GM18526 (cell line): ENCODE results near the gene GLYAT.

ENCODE experiments used
- POLR2A ChIP-seq: IDR thresholded peaks from 3 replicates; pipeline ENCODE4 v1.6.1; 2011; ENCODE audit not compliant: insufficient read length; ENCODE audit errors: extremely low read depth

Gene GLYAT

DNA sequence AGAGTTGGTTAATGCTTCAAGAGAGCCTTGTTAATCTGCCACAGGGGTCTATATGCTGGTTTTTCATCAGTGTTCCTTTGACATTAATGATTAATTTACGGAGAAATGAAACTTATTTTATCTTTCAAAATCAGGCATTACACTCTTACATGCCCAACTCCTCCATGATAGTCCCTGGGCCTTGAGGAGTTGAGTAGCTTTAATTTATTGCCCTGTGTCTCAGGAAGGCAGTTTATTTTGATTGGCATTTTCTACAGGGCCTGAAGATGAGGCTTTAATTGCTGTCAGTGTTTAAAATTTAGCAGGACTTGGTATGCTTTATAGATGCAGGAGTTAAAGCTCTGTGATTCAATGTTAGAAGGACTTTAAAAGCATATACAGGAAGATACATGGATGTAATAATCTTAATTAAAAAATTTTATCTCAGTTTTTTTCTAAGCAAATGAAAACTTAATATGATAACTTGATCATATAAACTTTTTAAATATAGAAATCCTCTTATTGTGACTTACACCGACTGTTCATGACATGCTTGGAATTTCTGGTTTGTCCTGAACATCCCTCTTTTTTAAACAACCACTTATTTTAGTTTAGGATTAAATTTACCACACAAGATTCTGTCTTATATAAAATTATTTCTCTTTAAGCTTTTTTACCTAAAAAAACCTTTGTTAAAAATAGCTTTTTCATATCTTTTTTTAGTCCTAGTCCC is 12.2 kb downstream of the GLYAT start:
- TF ChIP-seq POLR2A = no peak

DNA sequence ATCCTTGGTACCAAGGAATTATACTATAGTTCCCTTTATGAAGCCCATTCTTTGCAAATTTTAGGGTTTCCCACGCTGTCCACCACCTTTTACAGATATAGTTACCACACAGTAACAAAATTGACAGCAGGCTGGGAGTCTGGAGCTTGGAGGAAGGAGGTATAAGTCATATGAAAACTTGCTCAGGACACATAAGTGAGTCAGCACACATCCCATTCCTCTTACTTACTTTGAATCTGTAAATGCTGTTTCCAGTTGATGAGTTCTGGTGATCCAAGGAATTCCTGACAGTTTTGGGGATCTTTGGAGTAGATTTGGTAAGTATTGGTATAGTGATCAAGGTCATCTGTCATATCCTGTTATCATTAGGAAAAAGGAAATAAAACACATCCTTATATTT is 19.2 kb downstream of the GLYAT start:
- TF ChIP-seq POLR2A = no peak

DNA sequence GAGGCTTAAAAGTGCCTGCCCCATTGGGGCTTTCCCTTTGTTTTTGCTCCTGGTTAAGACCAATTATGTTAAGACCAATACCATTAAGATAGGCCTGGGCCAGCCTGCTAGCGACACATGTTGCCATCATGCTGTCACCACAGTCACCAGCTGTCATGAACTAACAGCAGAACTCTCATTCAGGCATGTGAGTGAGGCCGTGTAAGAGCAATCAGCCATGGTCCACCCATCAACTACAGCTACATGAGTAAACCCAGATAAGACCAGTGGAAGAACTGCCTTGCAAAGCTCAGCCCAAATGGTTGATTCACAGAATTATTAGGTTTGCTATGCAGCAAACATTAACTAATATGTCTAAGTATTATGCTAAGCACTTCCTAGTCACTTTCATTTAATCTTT is 19.9 kb downstream of the GLYAT start:
- no peak for TF ChIP-seq POLR2A

DNA sequence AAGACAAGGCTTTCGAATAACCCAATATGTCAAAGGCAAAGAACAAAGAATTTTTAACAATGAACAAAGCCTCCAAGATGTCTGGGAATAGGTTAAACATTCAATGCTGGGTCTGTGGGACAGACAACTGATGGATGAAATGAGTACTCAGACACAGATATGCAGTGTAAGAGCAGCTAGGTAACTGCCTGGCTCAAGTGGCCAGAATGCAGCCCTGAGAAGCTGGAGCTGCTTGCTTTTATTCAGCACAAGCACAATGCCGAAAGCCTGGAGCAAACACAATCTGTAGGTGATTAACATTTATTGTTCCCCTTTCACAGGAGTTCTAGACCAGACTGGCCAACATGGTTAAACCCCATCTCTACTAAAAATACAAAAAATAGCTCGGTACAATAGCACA is 24.0 kb downstream of the GLYAT start:
- no peak for TF ChIP-seq POLR2A

DNA sequence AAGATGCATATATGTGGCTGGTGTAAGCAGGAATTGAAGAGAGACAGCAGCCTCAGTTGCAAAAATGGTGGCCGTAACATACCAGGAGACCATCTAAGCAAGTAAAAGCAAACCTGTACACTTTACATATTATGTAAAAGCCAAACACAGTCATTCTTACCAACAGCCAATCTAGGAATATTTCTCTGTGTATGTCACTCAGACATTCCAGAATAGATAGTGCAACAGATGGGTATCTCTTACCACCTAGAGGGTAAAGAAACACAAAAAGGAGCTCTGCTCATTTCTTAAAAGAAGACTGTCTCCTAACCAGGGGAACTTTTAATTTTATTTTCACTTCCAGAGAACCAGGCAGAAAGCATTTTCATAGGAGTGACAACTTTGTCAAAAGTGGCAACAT is 38.7 kb downstream of the GLYAT start:
- TF ChIP-seq POLR2A = no peak

DNA sequence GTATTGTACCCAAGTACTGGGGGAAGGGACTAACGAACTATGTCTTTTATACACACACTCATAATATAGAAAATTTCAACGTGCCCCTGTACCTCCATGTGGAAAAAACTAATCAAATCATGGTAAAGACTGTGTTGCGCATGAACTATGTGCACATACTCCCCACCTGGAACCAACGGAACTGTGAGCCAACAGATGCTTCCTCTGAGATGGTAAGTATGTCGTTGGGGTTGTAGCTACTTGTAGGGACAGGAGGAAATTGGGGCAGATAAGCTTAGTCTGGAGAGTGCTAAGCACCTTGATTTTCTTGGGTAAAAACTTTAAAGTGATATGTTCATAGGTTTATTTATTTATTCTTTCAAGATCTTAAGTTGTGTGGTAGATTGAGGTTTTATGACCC is 40.1 kb downstream of the GLYAT start:
- TF ChIP-seq POLR2A = no peak

DNA sequence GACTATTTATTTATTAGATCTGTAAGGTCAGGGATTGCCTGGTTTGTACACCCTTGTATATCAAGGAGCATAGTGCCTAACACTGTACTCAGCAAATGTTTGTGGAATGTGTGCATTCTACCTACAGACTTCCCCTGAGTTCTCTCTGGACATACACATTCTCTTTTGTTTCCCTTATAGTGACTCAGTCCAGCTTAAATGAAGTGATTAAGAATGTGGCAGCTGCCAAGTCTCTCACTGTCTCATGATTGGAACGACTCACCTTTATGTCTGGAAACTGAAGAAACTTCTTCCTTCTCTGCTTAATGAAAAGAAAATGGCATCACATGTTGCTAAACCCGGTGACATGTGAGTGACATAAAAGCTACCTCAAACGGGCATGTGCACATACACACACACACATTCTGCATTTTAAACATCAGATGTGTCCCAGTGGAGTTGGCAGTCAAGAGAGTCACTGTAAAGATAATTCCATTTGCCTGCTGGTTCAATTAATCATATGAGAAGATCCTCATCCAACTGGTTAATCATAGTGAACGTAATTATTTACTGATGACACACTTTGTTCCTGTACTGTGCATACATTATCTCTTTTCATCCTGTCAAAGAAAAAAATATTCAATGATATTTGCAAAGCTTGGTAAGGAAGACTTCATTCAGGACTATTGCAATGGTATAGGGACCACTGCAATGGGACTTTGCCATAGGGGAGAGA is 42.8 kb downstream of the GLYAT start:
- TF ChIP-seq POLR2A = no peak

DNA sequence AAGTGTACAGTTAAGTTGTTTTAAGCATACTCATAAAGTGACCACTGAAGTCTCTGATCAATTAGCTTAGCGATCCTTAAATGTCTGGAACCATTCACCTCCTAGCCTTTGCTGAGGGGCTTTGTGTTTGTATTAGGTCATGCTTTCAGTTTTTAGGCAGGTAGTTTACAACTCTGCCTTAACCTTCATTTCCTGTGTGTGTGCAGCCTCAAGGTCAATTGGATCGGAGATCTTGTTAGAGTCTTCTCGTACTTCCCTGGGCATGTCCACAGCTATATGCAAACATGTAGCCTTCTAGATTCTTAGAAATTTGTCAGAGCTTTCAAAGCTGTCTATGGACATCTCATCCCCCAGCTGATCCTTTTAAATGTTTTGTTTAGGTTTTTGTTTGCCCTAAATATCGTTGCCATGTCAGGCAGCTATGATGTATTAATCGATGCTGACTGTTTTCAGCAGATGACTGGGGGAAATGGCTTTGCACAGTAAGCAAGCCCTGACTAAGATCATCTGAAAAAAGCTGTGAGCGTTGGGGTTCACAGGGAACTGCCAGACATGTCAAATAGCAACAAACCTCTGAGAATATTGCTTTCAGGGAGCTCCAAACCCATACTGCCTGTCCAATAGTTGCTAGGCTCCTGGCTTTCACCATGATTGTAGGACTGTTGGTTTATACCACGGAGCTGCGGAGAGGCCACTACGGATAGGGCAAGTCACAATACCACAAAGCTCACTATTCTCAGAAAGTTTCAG is 45.6 kb downstream of the GLYAT start:
- TF ChIP-seq POLR2A = no peak

DNA sequence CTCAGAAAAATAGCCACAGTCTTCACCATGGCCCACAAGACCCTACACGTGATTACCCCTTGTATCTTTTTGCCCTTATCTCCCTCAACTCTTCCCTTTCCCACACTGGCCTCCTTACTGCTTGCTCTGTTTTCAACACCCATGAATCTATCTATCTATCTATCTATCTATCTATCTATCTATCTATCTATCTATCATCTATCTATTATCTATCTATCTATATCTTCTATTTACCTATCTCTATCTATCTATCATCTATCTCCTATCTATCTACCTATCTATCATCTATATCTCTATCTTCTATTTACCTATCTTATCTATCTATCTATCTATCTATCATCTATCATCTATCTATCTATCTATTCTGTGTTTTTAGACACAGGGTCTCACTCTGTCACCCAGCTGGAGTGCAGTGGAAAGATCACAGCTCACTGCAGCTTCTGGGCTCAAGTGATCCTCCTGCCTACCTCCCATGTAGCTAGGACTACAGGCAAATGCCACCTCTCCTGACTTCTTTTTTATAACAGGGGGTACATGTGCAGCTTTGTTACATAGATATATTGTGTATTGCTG is 55.1 kb downstream of the GLYAT start:
- TF ChIP-seq POLR2A = no peak

DNA sequence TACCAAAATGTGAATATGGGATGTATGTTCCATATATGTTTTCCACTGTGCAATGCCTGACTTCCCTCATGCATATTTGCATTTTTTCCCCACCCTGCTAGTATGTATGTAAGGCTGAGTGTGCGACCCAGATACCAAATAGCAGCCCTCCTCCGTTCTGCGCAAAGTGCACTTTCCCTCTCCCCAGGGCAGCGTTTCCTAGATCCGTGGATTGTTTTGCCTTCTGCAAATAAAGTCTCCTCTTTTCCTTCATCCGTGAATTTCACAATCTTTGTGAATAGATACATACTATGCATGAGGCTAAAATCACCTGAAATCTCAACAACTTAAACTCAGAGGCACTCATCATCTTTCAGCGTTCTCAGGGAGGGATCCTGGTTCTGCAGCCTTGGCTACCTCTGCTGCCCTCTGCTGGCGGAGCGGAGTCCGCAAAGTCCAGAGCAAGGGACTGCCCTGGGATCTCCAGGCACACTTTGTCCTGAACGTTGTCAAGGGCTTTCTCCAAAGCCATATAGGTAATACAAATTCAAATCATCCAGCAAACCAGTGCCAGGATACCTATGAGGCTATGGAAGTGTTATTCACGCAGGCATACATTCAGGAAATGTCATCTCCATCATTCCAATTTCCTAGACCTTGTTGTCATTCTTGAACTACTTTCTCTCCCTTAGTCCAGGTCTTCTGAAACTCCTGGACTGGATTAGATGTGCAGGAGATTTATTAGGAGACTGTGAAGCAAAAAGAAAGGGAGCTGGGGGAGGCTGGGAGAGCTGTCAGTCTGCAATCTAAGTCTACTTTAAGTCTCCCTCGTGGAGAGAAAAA is 56.2 kb downstream of the GLYAT start:
- TF ChIP-seq POLR2A = no peak

DNA sequence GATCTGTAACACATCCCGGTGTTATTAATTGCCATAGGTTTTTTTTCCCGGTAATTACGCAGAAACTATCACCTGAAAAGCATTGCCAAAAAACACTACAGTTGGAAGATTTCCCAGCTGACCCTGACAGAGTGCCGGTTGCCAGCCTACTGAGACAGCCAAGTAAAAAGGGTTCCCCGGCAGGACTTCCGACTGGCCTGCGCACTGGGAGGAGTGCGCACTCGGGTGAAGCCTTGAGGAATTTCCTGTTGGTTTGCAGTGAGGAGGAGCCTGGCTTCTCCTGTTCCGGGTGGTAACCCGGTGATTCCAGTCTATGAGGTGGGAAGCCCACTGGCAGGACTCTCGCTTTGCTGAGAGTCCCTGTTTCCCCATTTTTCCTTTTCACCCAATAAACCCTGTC is 57.1 kb downstream of the GLYAT start:
- no peak for TF ChIP-seq POLR2A

DNA sequence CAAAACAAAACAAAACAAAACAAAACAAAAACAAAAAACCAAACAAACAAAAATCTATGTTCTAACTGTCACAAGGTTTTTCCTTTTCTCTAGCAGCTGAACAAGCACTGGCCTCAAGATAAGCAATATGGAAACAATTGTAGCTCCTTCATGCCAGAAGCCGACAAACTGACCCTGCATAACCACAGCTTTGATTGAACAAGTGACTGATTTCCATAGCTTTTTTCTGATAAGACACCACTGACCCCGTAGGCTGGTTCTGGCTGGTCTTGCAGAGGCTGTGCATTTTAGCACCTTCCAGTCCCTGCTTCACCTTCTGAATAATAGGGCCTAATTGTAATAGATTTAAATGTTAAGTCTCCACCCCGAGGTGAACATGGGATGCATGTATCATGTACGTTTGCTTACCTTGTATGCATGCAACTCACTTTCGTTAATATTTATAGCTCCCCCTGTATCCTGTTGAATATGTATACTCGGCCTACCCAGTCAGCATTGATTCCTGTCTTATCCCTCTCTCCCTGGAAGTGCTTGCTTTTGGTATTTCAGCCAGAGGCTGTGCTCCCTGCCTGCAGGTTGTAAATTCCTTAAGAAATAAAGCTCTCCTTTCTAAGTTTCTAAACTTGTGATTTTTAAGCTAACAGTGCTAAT is 59.6 kb downstream of the GLYAT start:
- no peak for TF ChIP-seq POLR2A

DNA sequence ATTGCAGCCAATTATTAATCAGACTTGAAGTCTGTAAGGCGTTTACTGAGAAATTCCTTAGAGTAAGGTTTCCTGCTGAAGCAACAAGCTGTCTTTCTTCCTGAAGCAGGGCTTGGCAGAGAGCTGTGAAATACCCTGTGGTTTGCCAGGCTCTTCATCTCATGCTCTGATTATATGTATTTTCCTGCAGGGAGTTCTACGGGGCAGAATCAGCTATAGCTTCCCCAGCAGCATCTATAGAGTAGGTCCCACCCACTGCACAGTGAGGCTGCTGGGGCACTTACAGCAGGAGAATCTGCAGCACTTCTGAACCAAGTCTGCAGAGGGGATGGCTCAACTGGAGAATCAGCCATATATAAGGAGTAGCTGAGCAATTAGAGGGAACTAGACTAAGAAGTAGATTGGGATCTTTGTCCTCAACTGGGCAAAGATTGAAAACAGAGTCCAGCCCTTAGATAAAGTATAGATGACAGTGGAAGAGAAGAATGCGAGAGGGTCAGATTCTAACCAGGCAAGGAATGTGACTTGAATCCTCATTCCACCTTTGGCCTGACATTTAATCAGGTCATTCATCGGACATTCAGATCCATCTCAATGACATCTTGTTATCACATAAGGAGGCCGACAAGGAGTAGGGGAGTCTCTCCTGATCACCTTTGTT is 71.7 kb downstream of the GLYAT start:
- TF ChIP-seq POLR2A = no peak

DNA sequence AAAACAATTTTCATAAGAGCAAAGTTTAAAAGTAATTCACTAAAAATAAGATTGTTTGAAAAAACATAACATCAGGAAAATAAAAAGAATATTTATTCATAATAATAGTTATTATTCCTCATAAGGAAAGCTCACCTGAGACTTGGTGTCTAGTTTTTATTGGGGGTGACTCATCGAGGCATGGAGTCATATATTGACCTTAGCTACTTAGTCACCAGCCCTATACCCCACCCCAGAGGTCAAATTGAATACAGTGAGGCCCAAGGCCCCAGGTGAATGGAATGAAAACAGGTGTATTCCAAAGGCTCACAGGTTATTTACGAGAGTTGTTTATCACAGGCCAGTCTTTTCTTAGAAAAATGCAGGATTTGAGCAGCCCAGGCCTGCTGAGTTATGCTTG is 72.3 kb downstream of the GLYAT start:
- TF ChIP-seq POLR2A = no peak
